Thyroid gland (tissue), 4 donors: ENCODE measurements around the gene NAA50. TPM values are rescaled to one million over a fixed set of nuclear protein-coding genes. Genes with fewer than 3 reads are reported as not detected.

ENCODE experiments used
- DNase-seq, 2 donors: peaks; one replicate each; pipeline ENCODE4 v3.0.0-alpha.2; 2019
- H3K27ac ChIP-seq, 3 donors: fragments of 200-600 bp; sonication (generic); 1 replicate in 2 of 3; 2 replicates in 1 of 3; pipeline ENCODE4 v1.5.1; 2016 to 2019; ENCODE audit warnings: mild to moderate bottlenecking in 1 of 3, moderate library complexity in 1 of 3
- H3K27me3 ChIP-seq: fragments of 200-600 bp; sonication (generic); one replicate; pipeline ENCODE4 v1.5.1; 2019
- H3K36me3 ChIP-seq, 2 donors: fragments of 200-600 bp; sonication (generic); one replicate each; pipeline ENCODE4 v1.5.1; 2016 to 2019
- H3K4me1 ChIP-seq, 2 donors: fragments of 200-600 bp; sonication (generic); one replicate each; pipeline ENCODE4 v1.5.1; 2017 to 2019
- H3K4me3 ChIP-seq, 3 donors: fragments of 200-600 bp; sonication (generic); replicated peaks in 1 of 3; 1 replicate in 2 of 3; 2 replicates in 1 of 3; pipeline ENCODE4 v1.5.1; 2016; ENCODE audit warnings: mild to moderate bottlenecking in 1 of 3
- H3K9me3 ChIP-seq: fragments of 200-600 bp; sonication (generic); one replicate; pipeline ENCODE4 v1.5.1; 2017
- CTCF ChIP-seq, 6 experiments: fragments of 200-600 bp in 3 of 6; fragments of 450-650 bp in 3 of 6; sonication (generic) in 3 of 6; IDR thresholded peaks; one replicate each; pipeline ENCODE4 v1.5.1; 2016 to 2019; ENCODE audit warnings: antibody characterized with exemption in 6 of 6, mild to moderate bottlenecking in 2 of 6, inconsistent platforms in 1 of 6, moderate library complexity in 1 of 6
- POLR2A ChIP-seq, 2 donors: fragments of 450-650 bp; IDR thresholded peaks; one replicate each; pipeline ENCODE4 v1.6.1; 2017; ENCODE audit warnings: antibody characterized with exemption in 2 of 2, mild to moderate bottlenecking in 2 of 2, moderate library complexity in 1 of 2
- whole genome bisulfite sequencing, 2 donors: methylation state at CpG; one replicate each; pipeline ENCODE4 v1.1.5; 2017; 5-methylcytosine and 5-hydroxymethylcytosine counted together
- intact Hi-C: fragments of 100-400 bp; cut with DNase I; formaldehyde crosslinking; loops from one replicate; pipeline ENCODE4 v1.15.1; 2023
- total RNA-seq, 4 donors: library from RNA; depleted of rRNA; stranded (reverse); fragments of >200 nt; gene quantifications; one replicate each; pipeline ENCODE4 v1.2.3, GENCODE V29; 2016

The NAA50 gene
- total RNA-seq, 4 donors from 2014 or later, result 110 to 133 (median 119) TPM

- TF ChIP-seq CTCF (IDR thresholded peaks at IDR 0.05), result no peak
- TF ChIP-seq POLR2A (IDR thresholded peaks at IDR 0.05), result no peak
- H3K27me3 ChIP-seq, result no peaks in the 10 kb centered on the region
- no peaks in the 10 kb centered on the region for H3K4me1 ChIP-seq
- DNase-seq, result no peak
- no peaks in the 10 kb centered on the region for H3K36me3 ChIP-seq
- H3K9me3 ChIP-seq, result no peaks in the 10 kb centered on the region
- no peak overlapping the region for H3K27ac ChIP-seq
- no peak overlapping the region for H3K4me3 ChIP-seq
- intact Hi-C loops, result no loop called here
Measured at GRCh38 chr3:113769551-113769950, 23.5 kb upstream of the NAA50 start.

DNA sequence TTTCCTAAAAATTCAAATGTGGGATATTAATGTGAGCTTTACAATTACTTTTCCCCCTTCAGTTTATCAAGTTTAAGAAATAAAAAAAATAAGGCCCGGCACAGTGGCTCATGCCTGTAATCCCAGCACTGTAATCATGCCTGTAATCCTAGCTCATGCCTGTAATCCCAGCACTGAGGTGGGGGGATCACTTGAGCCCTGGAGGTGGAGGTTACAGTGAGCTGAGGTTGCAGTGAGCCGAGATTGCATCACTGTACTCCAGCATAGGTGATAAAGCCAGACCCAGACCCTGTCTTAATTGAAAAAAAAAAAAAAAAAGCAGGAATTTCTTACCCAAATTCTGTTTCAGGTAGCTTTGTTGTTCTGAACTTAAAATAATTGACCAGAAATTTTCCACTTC lies 18.6 kb upstream of the NAA50 start:
- intact Hi-C loops, result no loop called here
- H3K27me3 ChIP-seq, result no peaks in the 10 kb centered on the region
- no peak overlapping the region for H3K4me3 ChIP-seq
- no peak overlapping the region for H3K27ac ChIP-seq
- H3K4me1 ChIP-seq, result no peaks in the 10 kb centered on the region
- H3K9me3 ChIP-seq, result no peaks in the 10 kb centered on the region
- no peak for DNase-seq
- WGBS, 2 donors, result 95 to 96% methylated on average over 2 of the region's 2 CpGs
- TF ChIP-seq CTCF (IDR thresholded peaks at IDR 0.05) (no peak), POLR2A (IDR thresholded peaks at IDR 0.05) (no peak)
- H3K36me3 ChIP-seq, result no peaks in the 10 kb centered on the region

- no peaks in the 10 kb centered on the region for H3K27me3 ChIP-seq
- no peaks in the 10 kb centered on the region for H3K9me3 ChIP-seq
- TF ChIP-seq CTCF (IDR thresholded peaks at IDR 0.05), result no peak
- no peak for TF ChIP-seq POLR2A (IDR thresholded peaks at IDR 0.05)
- no peak for DNase-seq
- H3K27ac ChIP-seq, result no peak overlapping the region
- WGBS, 2 donors, result 97 to 100% methylated on average over 1 of the region's 1 CpG
- intact Hi-C loops, result no loop called here
- peaks cover 7 to 8% of the 10 kb centered on the region in 2 donors for H3K4me1 ChIP-seq
- no peaks in the 10 kb centered on the region for H3K36me3 ChIP-seq
- H3K4me3 ChIP-seq, result no peak overlapping the region
Measured at GRCh38 chr3:113758389-113759024, 12.5 kb upstream of the NAA50 start.

GRCh38 chr3:113754494-113755159 lies 8.6 kb upstream of the NAA50 start:
- Histone ChIP-seq H3K4me3 (no peak overlapping the region), H3K9me3 (no peaks in the 10 kb centered on the region), H3K4me1 (peaks cover 7 to 8% of the 10 kb centered on the region in 2 donors), H3K36me3 (no peaks in the 10 kb centered on the region), H3K27me3 (no peaks in the 10 kb centered on the region), H3K27ac (no peak overlapping the region)
- intact Hi-C loops, result no loop called here
- 82 to 88% methylated on average over 5 of the region's 5 CpGs for WGBS, 2 donors
- TF ChIP-seq CTCF (IDR thresholded peaks at IDR 0.05) (no peak), POLR2A (IDR thresholded peaks at IDR 0.05) (no peak)
- no peak for DNase-seq

DNA sequence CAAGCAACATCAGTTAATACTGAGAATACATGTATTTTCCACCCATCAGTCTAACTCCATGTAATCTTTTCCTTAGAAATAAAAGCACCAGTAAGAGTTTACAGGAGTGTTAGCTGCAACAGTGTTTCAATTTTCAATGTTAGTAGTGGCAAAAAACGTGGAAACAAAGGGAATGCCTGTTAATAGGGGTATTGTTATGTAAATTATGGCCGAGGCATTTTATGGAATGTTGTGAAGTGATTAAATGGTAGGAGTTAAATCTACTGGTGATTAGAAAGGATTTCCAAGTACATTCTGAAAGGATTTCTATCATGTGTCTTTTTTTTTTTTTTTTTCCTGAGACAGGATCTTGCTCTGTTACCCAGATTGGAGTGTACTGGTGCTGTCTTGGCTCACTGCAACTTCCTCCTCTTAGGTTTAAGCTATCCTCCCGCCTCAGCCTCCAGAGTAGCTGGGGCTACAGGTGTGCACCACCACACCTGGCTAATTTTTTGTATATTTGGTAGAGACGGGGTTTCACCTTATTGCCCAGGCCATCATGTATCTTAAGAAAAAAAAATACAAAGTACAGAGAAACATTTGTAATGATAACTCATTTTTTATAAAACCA lies 7.4 kb upstream of the NAA50 start:
- H3K9me3 ChIP-seq, result no peaks in the 10 kb centered on the region
- H3K4me3 ChIP-seq, result no peak overlapping the region
- no peak for DNase-seq
- no peak for TF ChIP-seq POLR2A (IDR thresholded peaks at IDR 0.05)
- TF ChIP-seq CTCF (IDR thresholded peaks at IDR 0.05), result no peak
- no peak overlapping the region for H3K27ac ChIP-seq
- peaks cover 8 to 12% of the 10 kb centered on the region in 2 donors for H3K4me1 ChIP-seq
- intact Hi-C loops, result no loop called here
- H3K27me3 ChIP-seq, result no peaks in the 10 kb centered on the region
- 80 to 81% methylated on average over 4 of the region's 4 CpGs for WGBS, 2 donors
- H3K36me3 ChIP-seq, result no peaks in the 10 kb centered on the region
